ENCODE results near the gene C19orf38.

The C19orf38 gene

DNA sequence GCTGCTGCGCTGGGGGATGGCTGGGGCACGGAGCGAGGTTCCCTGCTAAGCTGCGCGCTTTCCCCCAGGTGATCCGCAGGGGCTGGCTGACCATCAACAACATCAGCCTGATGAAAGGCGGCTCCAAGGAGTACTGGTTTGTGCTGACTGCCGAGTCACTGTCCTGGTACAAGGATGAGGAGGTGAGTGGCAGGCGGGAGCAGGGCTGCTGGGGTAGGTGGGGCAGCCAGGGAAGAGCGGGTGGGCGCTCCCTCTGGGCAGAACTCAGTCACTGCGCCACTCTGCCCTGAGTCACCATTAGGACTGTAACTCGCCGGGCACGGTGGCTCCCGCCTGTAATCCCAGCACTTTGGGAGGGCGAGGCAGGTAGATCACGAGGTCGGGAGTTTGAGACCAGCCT lies 36.0 kb upstream of the C19orf38 start:
- H3K36me3 ChIP-seq (ENCODE audit: insufficient read depth, low read length), result peaks cover 75% of the 10 kb centered on the region
- no peaks in the 10 kb centered on the region for H3K4me1 ChIP-seq (ENCODE audit: insufficient read depth, low read length)
- H3K79me2 ChIP-seq (ENCODE audit: insufficient read depth, low read length), result no peaks in the 10 kb centered on the region
- no peak overlapping the region for H3K4me3 ChIP-seq (ENCODE audit: low read depth in 1 of 2, low read length in 2 of 2)
- no peak overlapping the region for H3K27ac ChIP-seq (ENCODE audit: low read length)
- H4K20me1 ChIP-seq (ENCODE audit: insufficient read depth, low read length), result no peaks in the 10 kb centered on the region; the same call in 1 of the 2 replicates
- H3K9ac ChIP-seq (ENCODE audit: low read depth, low read length), result no peak overlapping the region
- DNase-seq (no peak), ATAC-seq (ENCODE audit: insufficient read depth, low read depth) (no peak)
- no peaks in the 10 kb centered on the region for H3K9me3 ChIP-seq (ENCODE audit: insufficient read depth, low read length, severe bottlenecking)
- TF ChIP-seq EZH2 (IDR thresholded peaks at IDR 0.05; ENCODE audit: borderline replicate concordance, low read depth, low read length, severe bottlenecking) (no peak), CTCF (IDR thresholded peaks at IDR 0.05; ENCODE audit: borderline replicate concordance, extremely low read depth, low read length, poor library complexity, severe bottlenecking) (no peak)
- no peak overlapping the region for H3K4me2 ChIP-seq (ENCODE audit: insufficient read depth, low read length)
- no peaks in the 10 kb centered on the region for H3K27me3 ChIP-seq (ENCODE audit: insufficient read depth, low read length, poor library complexity)
- H2AFZ ChIP-seq (ENCODE audit: low read depth, low read length), result no peak overlapping the region

GRCh38 chr19:10812902-10813404 lies 35.3 kb upstream of the C19orf38 start:
- no peaks in the 10 kb centered on the region for H3K4me1 ChIP-seq (ENCODE audit: insufficient read depth, low read length)
- H3K27me3 ChIP-seq (ENCODE audit: insufficient read depth, low read length, poor library complexity), result no peaks in the 10 kb centered on the region
- no peak for TF ChIP-seq EZH2 (IDR thresholded peaks at IDR 0.05; ENCODE audit: borderline replicate concordance, low read depth, low read length, severe bottlenecking)
- TF ChIP-seq CTCF (IDR thresholded peaks at IDR 0.05; ENCODE audit: borderline replicate concordance, extremely low read depth, low read length, poor library complexity, severe bottlenecking), result no peak
- peaks cover 75% of the 10 kb centered on the region for H3K36me3 ChIP-seq (ENCODE audit: insufficient read depth, low read length)
- no peaks in the 10 kb centered on the region for H3K9me3 ChIP-seq (ENCODE audit: insufficient read depth, low read length, severe bottlenecking)
- no peak overlapping the region for H3K4me2 ChIP-seq (ENCODE audit: insufficient read depth, low read length)
- no peaks in the 10 kb centered on the region for H3K79me2 ChIP-seq (ENCODE audit: insufficient read depth, low read length)
- no peaks in the 10 kb centered on the region; the same call in 1 of the 2 replicates for H4K20me1 ChIP-seq (ENCODE audit: insufficient read depth, low read length)
- no peak overlapping the region for H2AFZ ChIP-seq (ENCODE audit: low read depth, low read length)
- ATAC-seq (ENCODE audit: insufficient read depth, low read depth) (no peak), DNase-seq (no peak)
- no peak overlapping the region for H3K4me3 ChIP-seq (ENCODE audit: low read depth in 1 of 2, low read length in 2 of 2)
- peak overlapping the region; percentile 21; the same call in 1 of the 2 replicates for H3K27ac ChIP-seq (ENCODE audit: low read length)
- no peak overlapping the region for H3K9ac ChIP-seq (ENCODE audit: low read depth, low read length)

DNA sequence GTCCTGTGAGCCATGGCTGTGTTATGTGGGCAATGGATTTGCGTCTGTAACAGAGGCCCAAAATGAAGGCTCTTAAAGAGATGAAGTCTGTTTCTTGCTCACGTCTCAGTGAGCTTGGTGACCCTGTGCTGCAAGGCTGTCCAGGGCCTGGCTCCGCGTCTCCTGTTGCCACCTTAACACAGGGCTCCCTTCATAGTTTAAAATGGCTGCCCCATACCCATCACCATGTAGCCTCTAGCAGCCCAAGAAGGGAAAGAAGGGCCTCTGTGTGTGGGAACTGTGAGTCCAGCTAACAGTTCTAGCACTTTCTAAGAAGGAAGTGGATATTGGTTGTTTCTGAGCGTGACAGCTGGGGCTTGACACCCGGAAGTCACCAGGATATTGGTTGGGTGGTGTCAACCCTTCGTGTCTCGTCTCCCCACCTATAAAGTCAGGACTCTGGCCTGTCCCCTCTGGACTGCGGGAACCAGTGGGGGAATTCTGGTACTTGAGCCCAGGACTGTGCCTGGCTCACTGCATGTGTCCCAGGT lies 33.1 kb upstream of the C19orf38 start:
- no peak overlapping the region for H3K9ac ChIP-seq (ENCODE audit: low read depth, low read length)
- no peak for DNase-seq
- H4K20me1 ChIP-seq (ENCODE audit: insufficient read depth, low read length), result no peaks in the 10 kb centered on the region; the same call in 1 of the 2 replicates
- TF ChIP-seq CTCF (IDR thresholded peaks at IDR 0.05; ENCODE audit: borderline replicate concordance, extremely low read depth, low read length, poor library complexity, severe bottlenecking) (no peak), EZH2 (IDR thresholded peaks at IDR 0.05; ENCODE audit: borderline replicate concordance, low read depth, low read length, severe bottlenecking) (no peak)
- no peak overlapping the region for H3K4me2 ChIP-seq (ENCODE audit: insufficient read depth, low read length)
- no peaks in the 10 kb centered on the region for H3K27me3 ChIP-seq (ENCODE audit: insufficient read depth, low read length, poor library complexity)
- no peak overlapping the region for H3K27ac ChIP-seq (ENCODE audit: low read length)
- H3K4me3 ChIP-seq (ENCODE audit: low read depth in 1 of 2, low read length in 2 of 2), result no peak overlapping the region
- H3K9me3 ChIP-seq (ENCODE audit: insufficient read depth, low read length, severe bottlenecking), result no peaks in the 10 kb centered on the region
- no peaks in the 10 kb centered on the region for H3K79me2 ChIP-seq (ENCODE audit: insufficient read depth, low read length)
- no peak overlapping the region for H2AFZ ChIP-seq (ENCODE audit: low read depth, low read length)
- H3K36me3 ChIP-seq (ENCODE audit: insufficient read depth, low read length), result peaks cover 77% of the 10 kb centered on the region
- no peaks in the 10 kb centered on the region for H3K4me1 ChIP-seq (ENCODE audit: insufficient read depth, low read length)
- no peak for ATAC-seq (ENCODE audit: insufficient read depth, low read depth)
